GM18511 (cell line): ENCODE measurements around the gene SERINC3.

Source experiments
- ATAC-seq: cut with Tn5 transposase; IDR thresholded peaks from one replicate; pipeline ENCODE4 v1.9.1; 2021; ENCODE audit warnings: mild to moderate bottlenecking, moderate library complexity; ENCODE audit not compliant: unreplicated experiment

SERINC3 gene

DNA sequence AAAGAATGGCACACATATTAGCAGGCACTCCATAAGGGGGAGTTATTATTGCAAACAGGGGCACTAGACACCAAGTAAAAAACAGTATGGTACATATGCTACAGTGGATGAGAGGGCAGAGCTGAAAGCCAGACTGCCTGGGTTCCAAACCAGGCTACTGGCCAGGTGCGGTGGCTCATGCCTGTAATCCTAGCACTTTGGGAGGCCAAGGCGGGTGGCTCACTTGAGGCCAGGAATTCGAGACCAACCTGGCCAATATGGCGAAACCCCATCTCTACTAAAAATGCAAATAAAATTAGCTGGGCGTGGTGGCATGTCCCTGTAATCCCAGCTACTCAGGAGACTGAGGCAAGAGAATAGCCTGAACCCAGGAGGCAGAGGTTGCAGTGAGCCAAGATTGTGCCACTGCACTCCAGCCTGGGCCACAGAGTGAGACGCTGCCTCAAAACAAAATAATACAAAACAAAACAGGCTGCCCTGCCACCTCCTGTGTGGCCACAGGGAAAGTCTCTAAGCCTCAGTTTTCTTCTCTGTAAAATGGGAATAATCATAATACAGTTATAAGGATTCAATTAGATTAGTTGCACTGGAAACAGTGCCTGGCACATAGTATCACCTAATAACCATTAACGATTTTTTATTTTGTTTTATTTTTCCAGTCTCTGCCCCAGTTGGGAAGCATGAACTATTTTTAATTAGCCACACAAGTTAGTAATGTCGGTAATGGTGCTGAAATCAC is 53.7 kb downstream of the SERINC3 start:
- ATAC-seq, result no peak

DNA sequence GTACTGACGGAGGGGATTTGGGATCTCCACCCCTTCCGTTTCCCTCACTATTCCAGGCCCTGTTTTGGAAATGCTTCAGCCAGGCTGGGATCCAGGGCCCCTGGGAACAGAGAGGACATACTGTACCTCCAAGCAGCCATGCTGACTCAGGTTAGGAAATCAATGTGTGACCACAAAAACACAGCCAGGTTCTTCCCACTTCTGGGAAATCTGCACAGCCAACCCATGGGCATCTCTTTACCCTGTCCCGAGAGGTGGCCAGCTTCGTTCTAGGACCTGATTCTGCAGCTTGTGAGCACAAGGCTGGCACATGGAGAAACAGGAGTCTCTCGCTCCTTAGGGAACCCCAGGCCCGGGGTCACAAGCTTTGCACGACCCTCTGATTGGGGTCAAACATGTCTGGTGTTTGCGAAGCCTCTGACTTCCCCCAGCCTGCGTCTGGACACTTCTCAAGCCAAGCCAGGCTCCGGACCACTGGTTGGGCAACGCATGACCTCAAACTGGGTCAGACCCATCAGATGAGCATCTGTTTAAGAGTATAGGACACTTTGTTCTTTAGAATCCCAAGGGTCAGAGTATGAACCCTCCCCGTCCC is 54.5 kb downstream of the SERINC3 start:
- no peak for ATAC-seq

DNA sequence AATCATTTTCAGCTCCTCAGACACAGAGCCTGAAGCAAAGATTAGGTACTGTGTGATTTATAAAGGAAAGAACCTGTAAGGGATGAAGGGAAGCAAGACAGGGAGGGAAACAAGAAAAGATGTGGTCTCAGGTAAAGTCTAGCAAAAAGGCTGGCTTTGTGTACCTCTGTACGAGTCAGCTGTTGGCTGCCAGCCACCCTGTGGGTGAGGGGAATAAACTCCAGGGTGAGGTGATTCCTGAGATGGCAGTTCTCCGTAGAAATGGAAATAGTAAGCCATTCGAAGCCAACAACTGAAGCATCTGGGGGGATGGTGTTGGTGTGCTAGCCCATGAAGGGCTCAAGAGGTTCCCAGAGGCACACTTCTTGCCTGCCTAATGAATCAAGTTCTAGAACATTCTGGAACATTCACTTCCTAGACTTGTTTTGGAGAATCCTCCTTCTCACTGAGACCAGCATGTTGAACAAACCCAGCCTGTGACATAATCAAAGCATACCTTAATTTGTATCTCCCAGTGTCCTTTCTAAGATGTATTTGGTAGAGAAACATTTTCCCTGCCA is 56.8 kb downstream of the SERINC3 start:
- no peak for ATAC-seq

DNA sequence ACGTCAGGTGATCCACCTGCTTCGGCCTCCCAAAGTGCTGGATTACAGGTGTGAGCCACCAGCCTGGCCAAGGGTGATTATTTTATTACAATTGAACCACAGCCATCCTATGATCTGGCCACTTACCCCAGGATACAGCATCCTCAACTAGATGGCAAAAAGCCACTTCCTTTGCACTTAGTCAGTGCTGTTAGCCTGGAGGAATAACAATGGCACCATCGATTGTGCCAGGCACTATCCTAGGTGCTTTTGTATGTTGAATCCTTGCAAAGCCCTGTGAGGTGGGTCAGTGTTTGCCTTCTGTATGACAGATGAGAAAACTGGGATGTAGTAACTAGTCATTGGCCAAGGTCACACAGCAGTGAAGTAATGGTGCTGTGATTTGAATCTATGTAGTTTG is 57.4 kb downstream of the SERINC3 start:
- ATAC-seq, result no peak

DNA sequence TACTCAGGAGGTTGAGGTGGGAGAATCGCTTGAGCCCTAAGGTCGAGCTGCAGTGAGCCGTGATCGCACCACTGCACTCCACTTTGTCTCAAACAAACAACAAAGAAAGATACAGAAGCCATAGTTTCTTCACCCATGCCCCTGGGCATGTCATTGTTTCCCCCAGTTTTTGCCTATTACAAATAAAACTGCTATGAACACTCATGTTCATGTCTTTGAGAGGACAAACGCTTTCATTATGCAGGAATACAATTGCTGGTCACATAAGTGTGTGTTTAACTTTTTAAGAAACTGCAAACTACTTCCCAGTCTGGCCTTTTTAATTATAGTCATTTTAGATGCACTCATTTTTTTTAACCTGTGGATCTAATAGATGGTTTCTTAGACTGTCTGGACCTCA is 58.4 kb downstream of the SERINC3 start:
- ATAC-seq, result no peak

DNA sequence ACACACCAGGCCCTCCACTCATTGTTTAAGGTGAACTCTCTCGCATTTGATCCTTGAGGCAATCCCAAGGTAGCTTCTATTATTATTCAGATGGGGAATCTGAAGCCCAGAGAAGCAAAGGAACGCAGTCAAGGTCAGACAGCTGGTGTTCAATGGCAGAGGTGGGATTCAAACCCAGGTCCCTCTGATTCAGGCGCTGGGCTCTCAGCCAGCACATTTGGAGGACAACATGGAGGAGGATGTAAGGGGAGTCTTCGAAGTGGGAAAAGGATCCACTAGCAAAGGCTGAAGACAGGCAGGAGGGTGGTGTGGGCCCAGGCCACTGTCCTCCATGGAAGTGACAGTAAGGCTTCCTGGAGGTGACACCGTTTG is 60.1 kb downstream of the SERINC3 start:
- ATAC-seq, result no peak

DNA sequence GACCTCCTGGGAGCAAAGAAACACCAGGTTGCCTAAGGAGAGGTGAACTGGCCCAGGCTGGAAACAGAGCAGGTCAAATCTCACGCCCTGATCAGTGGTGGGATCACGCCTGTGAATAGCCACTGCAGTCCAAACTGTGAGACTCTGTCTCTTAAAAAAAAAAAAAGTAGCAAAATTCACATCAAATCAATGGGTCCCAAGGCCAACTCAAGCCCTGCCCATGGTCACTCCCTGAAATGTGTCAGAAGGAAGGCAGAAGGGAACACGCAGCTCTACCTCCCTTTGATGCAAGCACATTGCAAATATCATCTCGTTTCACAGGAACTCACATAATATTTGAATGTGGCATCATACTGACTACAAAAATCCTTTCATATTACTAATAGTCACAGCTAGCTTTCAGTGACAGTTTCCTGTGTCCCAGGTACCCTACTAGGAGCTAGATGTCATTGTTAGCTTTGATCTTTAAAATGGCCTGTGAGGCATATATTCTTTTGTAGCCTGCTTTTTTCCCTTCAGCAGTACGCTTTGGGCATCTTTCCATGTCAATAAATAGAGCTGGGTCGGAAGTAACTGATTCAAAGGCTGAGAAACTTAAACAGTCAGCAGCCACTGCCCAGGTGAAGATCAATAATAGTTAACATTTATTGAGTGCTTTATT is 60.6 kb downstream of the SERINC3 start:
- no peak for ATAC-seq

DNA sequence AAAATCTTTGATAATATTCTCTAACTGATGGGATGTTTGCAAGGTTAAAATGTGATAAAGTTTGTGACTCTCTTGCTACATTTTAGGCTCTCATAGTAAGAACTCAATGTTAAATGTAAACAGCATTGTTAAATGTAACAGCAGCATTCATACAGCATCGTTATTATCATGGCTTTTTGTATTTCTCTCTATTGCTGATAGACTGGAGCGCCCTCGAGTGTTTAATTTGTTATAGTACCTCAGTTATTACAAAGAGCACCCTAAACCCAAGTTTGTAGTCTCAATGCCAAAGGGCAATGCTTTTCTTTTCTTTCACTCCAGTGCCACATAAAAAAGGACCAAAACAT is 61.1 kb downstream of the SERINC3 start:
- no peak for ATAC-seq

DNA sequence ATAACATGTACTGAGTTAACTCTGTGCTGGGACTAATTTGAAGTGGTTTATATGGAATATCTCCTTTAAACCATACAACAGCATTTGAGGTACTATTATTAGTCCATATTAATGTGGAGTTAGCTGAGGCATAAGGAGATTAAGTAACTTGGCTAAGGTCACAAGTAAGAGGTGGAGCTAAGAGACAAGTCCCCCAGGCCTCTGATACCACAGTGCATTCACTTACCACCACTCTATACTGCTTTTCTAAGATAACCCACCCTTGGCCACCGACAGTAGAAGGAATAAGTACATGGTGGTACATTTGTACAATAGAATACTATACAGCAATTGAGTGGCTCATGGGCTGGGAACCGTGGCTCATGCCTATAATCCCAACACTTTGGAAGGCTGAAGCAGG is 62.6 kb downstream of the SERINC3 start:
- no peak for ATAC-seq

DNA sequence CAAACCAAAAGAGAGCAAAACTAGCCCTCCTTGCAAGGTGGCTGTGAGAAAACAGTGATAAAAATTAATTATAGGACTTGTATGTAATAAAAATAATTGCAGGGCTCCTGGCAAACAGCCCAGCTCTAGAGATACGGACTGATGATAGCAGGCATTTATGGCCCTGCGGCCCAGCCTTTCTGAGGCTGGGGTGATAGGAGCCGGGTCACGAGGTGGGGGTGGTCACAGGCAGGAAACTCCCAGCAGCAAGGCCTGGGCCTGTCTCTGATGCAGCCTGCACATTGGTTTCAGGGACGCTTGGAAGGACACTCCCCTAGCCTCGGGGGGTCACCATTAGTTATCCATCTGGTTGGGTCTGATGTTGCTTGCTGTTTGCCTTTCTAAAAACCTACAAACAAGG is 64.9 kb downstream of the SERINC3 start:
- ATAC-seq, result no peak

DNA sequence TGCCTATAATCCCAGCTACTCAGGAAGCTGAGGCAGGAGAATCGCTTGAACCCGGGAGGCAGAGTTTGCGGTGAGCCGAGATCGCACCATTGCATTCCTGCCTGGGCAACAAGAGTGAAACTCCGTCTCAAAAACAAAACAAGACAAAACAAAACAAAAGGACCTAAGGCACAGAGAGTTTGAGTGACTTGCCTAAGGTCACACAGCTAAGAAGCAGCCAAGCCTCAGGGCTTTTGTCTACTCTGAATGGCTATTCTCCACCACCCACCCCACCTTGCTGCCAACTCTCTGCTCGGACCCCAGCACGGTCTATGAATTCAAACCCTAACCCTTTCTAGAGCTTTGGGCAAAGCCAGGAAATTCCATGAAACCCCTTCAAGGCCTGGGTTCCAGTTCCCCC is 65.3 kb downstream of the SERINC3 start:
- no peak for ATAC-seq

DNA sequence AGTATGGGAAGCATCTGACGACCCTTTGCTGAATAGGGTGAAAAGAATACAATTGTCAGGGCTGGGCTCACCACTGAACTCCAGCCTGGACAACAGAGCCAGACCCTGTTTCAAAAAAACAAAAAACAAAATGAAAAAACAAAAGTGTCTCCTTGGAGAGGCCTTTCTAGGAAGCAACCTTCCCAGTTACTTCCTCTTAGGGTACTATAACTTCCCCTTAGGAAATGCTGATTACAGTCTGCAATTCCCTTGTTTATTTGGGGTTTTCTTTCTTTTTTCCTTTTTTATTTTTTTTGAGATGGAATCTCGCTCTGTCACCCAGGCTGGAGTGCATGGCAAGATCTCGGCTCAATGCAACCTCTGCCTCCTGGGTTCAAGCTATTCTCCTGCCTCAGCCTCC is 66.7 kb downstream of the SERINC3 start:
- no peak for ATAC-seq

DNA sequence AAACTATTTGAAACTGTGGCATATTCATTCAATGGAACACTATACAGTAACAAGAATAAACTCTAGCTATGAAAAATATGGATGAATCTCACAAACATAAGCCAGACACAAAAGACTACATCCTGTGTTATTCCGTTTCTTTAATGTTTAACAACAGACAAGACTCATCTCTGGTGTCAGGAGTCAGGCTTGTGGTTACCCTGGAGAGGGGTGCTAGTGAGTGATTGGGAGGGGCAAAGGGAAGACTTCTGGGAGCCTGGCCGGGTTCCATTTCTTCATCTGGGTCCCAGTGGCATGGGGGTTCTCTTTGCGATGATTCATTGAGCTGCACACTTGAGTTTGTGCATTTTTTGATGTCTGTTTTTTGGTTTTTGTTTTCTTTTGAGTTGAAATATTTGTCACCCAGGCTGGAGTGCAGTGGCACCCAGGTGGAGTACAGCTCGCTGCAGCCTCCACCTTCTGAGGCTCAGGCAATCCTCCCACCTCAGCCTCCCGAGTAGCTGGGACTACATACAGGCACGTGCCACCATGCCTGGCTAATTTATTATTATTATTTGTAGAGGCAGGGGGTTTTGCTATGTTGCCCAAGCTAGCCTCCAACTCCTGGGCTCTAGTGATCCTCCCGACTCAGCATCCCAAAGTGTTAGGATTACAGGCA is 67.4 kb downstream of the SERINC3 start:
- ATAC-seq, result no peak

DNA sequence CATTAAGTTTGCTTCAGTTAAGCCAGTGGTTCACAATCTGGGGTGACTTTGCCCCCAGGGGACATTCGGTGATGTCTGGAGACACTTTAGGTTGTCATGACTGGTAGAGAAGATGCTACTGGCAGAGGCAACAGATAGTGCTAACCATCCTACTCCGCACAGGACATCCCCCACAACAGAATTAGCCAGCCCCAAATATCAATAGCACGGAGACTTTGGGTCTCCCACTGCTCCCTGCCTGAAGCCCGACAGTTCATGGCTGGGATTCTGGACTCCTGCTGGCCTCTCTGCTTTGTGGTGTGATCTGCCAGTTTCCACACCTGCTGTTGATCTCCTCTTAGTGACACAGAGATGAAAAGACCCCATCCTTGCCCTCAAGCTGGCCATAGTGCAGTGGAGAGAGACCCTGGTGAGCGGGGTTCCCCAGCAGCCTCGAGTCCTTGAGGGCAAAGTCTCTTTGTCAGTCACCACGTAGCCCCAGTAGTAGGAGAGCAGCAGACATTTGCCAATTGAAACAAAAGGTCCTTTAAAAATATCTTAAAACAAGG is 70.9 kb downstream of the SERINC3 start:
- no peak for ATAC-seq

DNA sequence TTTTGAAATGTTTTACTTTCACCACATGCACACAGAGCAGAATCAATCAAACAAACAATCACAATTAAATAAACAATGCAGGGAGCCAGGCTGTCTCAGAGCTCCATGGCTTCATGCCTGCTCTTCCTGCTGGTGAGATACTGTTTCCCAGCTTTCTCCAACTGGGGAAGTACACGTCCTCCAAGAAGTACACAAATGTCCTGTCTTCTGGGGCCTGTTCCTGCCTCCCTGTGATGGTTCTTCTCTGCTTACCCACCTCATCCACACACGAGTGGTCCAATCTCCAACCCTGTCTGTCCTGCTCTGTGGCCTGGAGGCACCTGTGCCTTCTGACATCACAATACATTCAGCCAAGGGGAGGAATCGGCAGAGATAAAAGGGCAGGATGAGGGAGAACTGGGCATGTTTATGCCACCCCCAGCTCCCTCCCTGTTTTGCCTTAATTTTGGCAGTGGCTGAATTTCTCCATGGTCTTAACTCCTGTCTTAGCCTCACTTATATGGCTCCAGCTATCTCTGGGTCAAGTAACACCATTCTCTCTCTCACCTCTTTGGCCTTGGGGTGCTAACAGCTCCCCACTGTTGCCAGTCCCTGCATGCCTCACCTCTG is 71.5 kb downstream of the SERINC3 start:
- ATAC-seq, result no peak

DNA sequence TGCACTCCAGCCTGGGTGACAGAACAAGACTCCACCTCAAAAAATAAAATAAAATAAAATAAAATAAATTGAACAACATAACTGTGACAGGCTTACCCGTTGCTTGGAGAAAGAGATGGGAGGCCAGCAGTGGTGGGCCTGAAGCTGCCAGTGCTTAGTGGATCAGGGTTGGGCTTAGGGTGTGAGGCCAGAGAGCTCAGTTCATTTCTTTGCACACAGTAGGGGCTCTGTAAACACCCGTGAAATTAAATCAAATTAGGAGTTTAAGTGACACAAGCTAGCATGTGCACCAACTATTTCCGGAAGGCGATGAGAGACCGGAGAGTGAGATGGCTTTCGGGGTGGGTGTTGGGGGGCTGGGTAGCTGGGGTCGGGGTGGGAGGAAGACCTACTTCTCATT is 72.0 kb downstream of the SERINC3 start:
- no peak for ATAC-seq

DNA sequence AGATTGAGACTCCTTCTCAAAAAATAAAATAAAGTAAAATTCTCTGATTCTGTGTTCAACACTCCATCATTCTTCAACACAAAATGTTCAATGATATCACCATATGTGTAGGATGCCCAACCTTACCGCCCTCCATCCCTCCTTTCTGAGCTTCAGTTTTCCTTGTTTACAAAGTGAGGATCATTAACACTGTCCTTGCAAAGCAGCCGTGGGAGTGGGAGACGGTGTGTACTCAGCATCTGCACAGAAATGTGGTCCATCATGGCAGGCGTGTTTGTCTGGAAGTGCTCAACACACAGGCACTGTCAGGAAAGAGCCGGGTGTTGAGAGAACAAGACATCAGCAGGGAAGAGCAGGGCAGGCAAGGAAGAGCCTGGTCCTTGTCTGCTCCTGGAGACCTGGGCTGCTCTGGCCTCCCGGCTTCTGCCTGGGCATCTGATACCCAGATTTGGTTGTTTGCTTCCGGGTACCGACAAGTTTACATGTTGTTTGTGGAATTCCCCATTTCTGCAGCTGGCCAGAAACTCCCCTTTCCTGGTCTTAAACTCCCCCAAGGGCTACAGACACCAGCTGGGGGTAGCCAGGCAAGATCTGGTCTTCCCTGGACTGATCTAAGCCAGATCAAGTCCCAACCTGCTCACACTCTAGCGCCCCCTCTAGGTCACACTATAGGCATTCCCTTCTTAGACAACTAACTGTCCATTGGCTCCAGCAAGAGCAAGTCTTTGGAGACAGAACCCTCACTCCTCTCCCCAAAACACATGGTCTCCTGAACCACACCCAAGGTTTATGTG is 72.9 kb downstream of the SERINC3 start:
- ATAC-seq, result no peak

DNA sequence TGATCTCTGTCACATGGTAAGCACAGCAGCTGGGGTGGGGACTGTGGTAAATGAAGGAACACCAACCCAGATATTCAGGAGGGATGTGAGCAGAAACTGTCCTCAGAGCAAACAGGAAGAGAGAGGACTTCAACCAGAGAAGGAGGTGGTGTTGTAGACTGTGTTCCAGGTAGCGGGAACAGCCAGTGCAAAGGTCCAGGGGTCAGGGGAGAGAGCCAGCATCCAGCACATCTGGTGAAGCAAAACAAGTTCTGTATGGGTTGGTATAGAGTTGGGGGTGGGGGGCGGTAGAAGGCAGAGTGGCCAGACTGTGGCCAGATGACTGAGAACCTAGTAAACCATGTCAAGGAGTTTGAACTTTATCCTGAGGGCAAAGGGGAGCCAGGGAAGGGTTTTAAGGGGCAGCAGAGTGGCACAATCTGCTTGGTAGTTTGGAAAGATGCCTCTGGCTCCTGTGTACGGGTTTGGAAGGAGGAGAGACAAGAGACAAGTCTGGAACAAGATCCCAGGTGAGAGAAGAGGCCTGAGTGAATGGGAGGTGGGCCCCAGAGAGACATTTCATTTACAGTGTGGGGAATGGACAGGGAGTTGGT is 73.9 kb downstream of the SERINC3 start:
- no peak for ATAC-seq
